Glutamatergic neuron (in vitro differentiated cells): ENCODE results near the gene MMP8. TPM values are rescaled to one million over a fixed set of nuclear protein-coding genes. Genes with fewer than 3 reads are reported as not detected.
"Not testable (repeated sequence)": the region's sequence is repeated elsewhere in the genome, so short reads cannot be mapped to it uniquely, and the experiment has no call there.

ENCODE experiments used
- DNase-seq: peaks from one replicate; pipeline ENCODE4 v3.0.0; 2022
- H3K27ac Mint-ChIP-seq: one replicate; pipeline ENCODE4 v1.8.0; 2020; ENCODE audit warnings: mild to moderate bottlenecking, mixed read lengths, inconsistent platforms; ENCODE audit not compliant: unreplicated experiment
- H3K27me3 Mint-ChIP-seq: one replicate; pipeline ENCODE4 v1.8.0; 2020; ENCODE audit warnings: mild to moderate bottlenecking, moderate library complexity, mixed read lengths, inconsistent platforms; ENCODE audit not compliant: unreplicated experiment
- H3K36me3 Mint-ChIP-seq: one replicate; pipeline ENCODE4 v1.8.0; 2020; ENCODE audit warnings: mild to moderate bottlenecking, mixed read lengths, inconsistent platforms; ENCODE audit not compliant: unreplicated experiment
- H3K4me1 Mint-ChIP-seq: one replicate; pipeline ENCODE4 v1.8.0; 2020; ENCODE audit warnings: mild to moderate bottlenecking, low read depth, mixed read lengths, inconsistent platforms; ENCODE audit not compliant: unreplicated experiment
- H3K4me3 Mint-ChIP-seq: one replicate; pipeline ENCODE4 v1.8.0; 2020; ENCODE audit warnings: mild to moderate bottlenecking, mixed read lengths, inconsistent platforms; ENCODE audit not compliant: unreplicated experiment
- H3K9me3 Mint-ChIP-seq: one replicate; pipeline ENCODE4 v1.8.0; 2020; ENCODE audit warnings: mild to moderate bottlenecking, moderate library complexity, mixed read lengths, inconsistent platforms; ENCODE audit not compliant: unreplicated experiment
- CTCF ChIP-seq: fragments of 200-600 bp; sonication (generic); IDR thresholded peaks from one replicate; pipeline ENCODE4 v1.5.0; 2021; ENCODE audit not compliant: partially characterized antibody, unreplicated experiment
- total RNA-seq: library from RNA; stranded (reverse); fragmentation: NEBNext Ultra II Directional; extraction: Animal tissue kit (Norgen Biotek cat#: 25700); gene quantifications from one replicate; pipeline ENCODE4 v1.2.1, GENCODE V29; 2021; ENCODE audit not compliant: unreplicated experiment

The MMP8 gene
- total RNA-seq, 1 donor from 2014 or later: not detected

GRCh38 chr11:102733232-102733875 lies 8.6 kb upstream of the MMP8 start:
- H3K27me3 Mint-ChIP-seq: no peaks in the 10 kb centered on the region
- peak; percentile 77 for DNase-seq
- peaks cover 2% of the 10 kb centered on the region for H3K9me3 Mint-ChIP-seq
- no peaks in the 10 kb centered on the region for H3K36me3 Mint-ChIP-seq
- H3K27ac Mint-ChIP-seq: no peak overlapping the region
- TF ChIP-seq CTCF: peak; percentile 76
- no peaks in the 10 kb centered on the region for H3K4me1 Mint-ChIP-seq
- H3K4me3 Mint-ChIP-seq: no peak overlapping the region

DNA sequence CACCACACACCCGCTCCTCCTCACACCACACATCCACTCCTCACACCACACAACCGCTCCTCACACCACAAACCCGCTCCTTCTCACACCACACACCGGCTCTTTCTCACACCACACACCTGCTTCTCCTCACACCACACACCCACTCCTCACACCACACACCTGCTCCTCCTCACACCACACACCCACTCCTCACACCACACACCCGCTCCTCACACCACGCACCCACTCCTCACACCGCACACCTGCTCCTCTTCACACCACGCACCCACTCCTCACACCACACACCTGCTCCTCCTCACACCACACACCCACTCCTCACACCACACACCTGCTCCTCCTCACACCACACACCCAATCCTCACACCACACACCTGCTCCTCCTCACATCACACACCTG lies 6.2 kb upstream of the MMP8 start:
- H3K27me3 Mint-ChIP-seq, H3K27ac Mint-ChIP-seq, H3K36me3 Mint-ChIP-seq, H3K9me3 Mint-ChIP-seq, H3K4me3 Mint-ChIP-seq, DNase-seq, H3K4me1 Mint-ChIP-seq: not testable (repeated sequence)

DNA sequence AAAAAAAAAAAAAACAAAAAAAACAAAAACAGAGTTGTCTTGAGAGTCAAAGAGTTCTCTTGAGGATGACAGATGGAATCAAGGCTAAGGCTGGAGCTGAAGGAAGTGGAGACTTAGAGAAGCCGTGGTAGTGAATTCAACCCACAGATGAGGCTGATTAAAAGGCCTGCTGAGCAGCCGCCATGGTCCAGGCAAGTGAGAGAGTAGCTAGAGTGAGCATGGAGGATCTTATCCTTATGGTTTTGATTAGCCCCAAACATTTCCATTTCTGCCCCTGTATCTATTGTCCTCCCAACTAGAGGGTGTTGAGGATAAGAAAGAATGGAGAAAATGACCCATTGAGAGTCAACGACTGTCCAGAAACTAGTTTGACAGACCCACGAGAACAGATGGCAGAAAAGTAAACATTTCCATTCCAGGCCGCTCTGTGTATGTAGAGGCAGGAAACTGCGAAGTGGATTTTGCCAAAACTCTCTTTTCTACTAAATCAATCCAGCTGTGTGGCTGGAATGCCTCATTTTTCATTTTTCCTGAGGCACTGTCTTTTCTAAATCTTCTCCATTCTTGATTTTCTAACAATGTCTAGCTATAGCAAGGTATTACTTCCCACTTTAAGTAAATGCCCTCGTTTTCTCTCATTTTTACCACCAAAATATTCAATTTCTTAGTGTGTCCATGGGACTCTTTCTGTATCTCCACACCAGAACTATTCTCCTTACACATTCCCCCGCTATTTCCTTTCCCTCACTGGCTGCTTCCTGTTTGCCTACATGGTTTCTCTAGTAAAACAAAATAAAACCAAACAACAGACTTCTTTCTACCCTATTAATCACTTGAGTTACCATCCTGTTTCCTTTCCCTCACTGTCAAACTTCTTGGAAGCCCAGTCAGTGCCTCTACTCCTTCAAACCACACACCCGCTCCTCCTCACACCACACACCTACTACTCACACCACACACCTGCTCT lies 5.4 kb upstream of the MMP8 start:
- no peaks in the 10 kb centered on the region for H3K27me3 Mint-ChIP-seq
- TF ChIP-seq CTCF: no peak

GRCh38 chr11:102727890-102728289 lies 3.1 kb upstream of the MMP8 start:
- Mint-ChIP-seq H3K27me3 (no peaks in the 10 kb centered on the region), H3K9me3 (peaks cover 2% of the 10 kb centered on the region), H3K27ac (no peak overlapping the region), H3K4me3 (no peak overlapping the region), H3K36me3 (no peaks in the 10 kb centered on the region), H3K4me1 (no peaks in the 10 kb centered on the region)
- no peak for TF ChIP-seq CTCF
- DNase-seq: no peak

More for the DNA sequence above, 5.4 kb upstream of the MMP8 start:
- Mint-ChIP-seq H3K36me3 (no peaks in the 10 kb centered on the region), H3K4me1 (no peaks in the 10 kb centered on the region), H3K9me3 (peaks cover 2% of the 10 kb centered on the region), H3K27ac (no peak overlapping the region), H3K4me3 (no peak overlapping the region)
- no peak for DNase-seq

- no peak overlapping the region for H3K4me3 Mint-ChIP-seq
- no peaks in the 10 kb centered on the region for H3K9me3 Mint-ChIP-seq
- no peaks in the 10 kb centered on the region for H3K36me3 Mint-ChIP-seq
- TF ChIP-seq CTCF: no peak
- no peaks in the 10 kb centered on the region for H3K4me1 Mint-ChIP-seq
- no peaks in the 10 kb centered on the region for H3K27me3 Mint-ChIP-seq
- no peak overlapping the region for H3K27ac Mint-ChIP-seq
- DNase-seq: no peak
Observed at GRCh38 chr11:102722821-102723220, 1.9 kb downstream of the MMP8 start.
